Measurements from ENCODE around the gene PRSS1. TPM values are rescaled to one million over a fixed set of nuclear protein-coding genes. Genes with fewer than 3 reads are reported as not detected.

The PRSS1 gene
- total RNA-seq, 1 experiment from 2014 or later: not detected

- in situ Hi-C loops (cut with HindIII; ENCODE audit: low pct_unique_long_range_greater_than_20kb, low sequenced_read_pairs): no loop called here
- DNase-seq (ENCODE audit: low read depth): no peak
Observed at GRCh38 chr7:142787034-142787768, 37.9 kb downstream of the PRSS1 start.

DNA sequence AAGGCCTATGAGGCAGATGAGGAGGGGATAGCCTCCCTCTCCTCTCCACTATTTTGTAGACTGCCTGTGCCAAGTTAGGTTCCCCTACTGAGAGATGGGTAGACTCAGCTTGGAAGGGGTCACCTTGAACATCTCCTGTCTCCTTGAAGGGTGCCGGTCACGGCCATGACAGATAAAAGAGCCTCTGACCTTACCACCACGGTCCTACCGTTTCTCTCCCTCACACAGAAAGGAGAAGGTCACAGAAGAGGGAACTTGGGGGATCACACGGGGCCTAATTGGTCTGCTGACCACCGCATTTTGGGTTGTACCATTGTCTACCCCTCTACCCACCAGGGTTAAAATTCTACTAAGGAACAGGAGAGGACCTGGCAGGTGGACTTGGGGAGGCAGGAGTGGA is 38.5 kb downstream of the PRSS1 start:
- in situ Hi-C loops (cut with HindIII; ENCODE audit: low pct_unique_long_range_greater_than_20kb, low sequenced_read_pairs): no loop called here
- no peak for DNase-seq (ENCODE audit: low read depth)

GRCh38 chr7:142788303-142789289 is 39.3 kb downstream of the PRSS1 start:
- in situ Hi-C loops (cut with HindIII; ENCODE audit: low pct_unique_long_range_greater_than_20kb, low sequenced_read_pairs): no loop called here
- DNase-seq (ENCODE audit: low read depth): no peak

- DNase-seq (ENCODE audit: low read depth): no peak
- in situ Hi-C loops (cut with HindIII; ENCODE audit: low pct_unique_long_range_greater_than_20kb, low sequenced_read_pairs): no loop called here
Observed at GRCh38 chr7:142789441-142789840, 40.2 kb downstream of the PRSS1 start.

GRCh38 chr7:142790056-142790455 is 40.8 kb downstream of the PRSS1 start:
- DNase-seq (ENCODE audit: low read depth): no peak
- in situ Hi-C loops (cut with HindIII; ENCODE audit: low pct_unique_long_range_greater_than_20kb, low sequenced_read_pairs): no loop called here

DNA sequence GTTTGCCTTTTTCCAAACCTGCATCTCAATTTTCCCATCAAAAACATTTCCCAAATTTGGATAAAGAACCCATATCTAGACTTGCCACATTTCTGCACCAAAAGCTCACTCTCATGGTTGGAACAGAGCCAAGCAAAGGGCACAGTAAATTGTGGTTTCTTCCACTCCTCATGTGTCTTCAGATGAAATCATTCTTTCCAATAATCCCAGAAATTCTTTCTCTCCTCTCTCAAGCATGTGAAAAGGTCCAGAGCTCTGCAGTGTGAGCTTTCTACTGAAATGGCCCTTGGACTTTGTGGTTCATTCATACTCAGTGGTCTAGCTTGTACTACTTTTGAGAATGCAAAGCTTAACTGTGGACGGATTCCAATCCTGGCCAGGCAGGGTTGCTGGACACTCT is 41.3 kb downstream of the PRSS1 start:
- in situ Hi-C loops (cut with HindIII; ENCODE audit: low pct_unique_long_range_greater_than_20kb, low sequenced_read_pairs): no loop called here
- DNase-seq (ENCODE audit: low read depth): no peak

GRCh38 chr7:142791502-142791901 is 42.2 kb downstream of the PRSS1 start:
- in situ Hi-C loops (cut with HindIII; ENCODE audit: low pct_unique_long_range_greater_than_20kb, low sequenced_read_pairs): no loop called here

DNA sequence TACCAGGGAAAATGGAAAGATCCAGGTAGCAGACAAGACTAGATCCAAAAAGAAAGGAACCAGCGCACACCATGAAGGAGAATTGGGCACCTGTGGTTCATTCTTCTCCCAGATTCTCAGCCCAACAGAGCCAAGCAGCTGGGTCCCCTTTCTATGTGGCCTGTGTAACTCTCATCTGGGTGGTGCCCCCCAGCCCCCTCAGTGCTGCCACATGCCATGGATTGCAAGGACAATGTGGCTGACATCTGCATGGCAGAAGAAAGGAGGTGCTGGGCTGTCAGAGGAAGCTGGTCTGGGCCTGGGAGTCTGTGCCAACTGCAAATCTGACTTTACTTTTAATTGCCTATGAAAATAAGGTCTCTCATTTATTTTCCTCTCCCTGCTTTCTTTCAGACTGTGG is 42.9 kb downstream of the PRSS1 start:
- DNase-seq (ENCODE audit: low read depth): no peak
- in situ Hi-C loops (cut with HindIII; ENCODE audit: low pct_unique_long_range_greater_than_20kb, low sequenced_read_pairs): no loop called here

More at GRCh38 chr7:142791502-142791901, 42.2 kb downstream of the PRSS1 start:
- DNase-seq (ENCODE audit: low read depth): no peak

- no peak for DNase-seq (ENCODE audit: low read depth)
- in situ Hi-C loops (cut with HindIII; ENCODE audit: low pct_unique_long_range_greater_than_20kb, low sequenced_read_pairs): no loop called here
Observed at GRCh38 chr7:142792593-142792992, 43.3 kb downstream of the PRSS1 start.

- DNase-seq (ENCODE audit: low read depth): no peak
- in situ Hi-C loops (cut with HindIII; ENCODE audit: low pct_unique_long_range_greater_than_20kb, low sequenced_read_pairs): no loop called here
Observed at GRCh38 chr7:142793156-142793555, 43.9 kb downstream of the PRSS1 start.

DNA sequence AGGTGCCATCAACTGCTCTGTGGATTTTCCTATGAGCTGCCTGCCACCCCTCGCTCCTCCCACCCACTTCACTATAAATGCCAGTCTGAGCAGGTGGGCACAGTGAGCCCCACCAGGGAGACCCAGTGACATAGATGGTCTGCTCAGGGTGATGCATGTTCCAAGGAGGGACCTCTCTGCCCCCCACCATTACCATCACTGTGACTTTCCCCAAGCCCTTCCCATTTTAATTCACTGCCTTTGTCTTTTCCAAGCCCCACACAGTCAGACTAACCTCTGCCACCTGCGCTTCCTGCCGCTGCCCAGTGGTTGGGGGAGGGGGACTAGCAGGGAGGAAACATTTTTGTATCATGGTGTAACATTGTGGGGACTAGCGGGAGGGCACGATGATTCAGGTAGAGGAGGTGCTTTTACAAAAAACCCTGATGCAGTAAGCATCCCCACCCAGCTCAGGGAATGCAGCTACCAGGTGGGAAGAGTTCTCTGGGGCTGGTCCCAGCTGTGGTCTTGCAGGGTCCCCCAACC is 46.1 kb downstream of the PRSS1 start:
- in situ Hi-C loops (cut with HindIII; ENCODE audit: low pct_unique_long_range_greater_than_20kb, low sequenced_read_pairs): no loop called here
- DNase-seq (ENCODE audit: low read depth): no peak

DNA sequence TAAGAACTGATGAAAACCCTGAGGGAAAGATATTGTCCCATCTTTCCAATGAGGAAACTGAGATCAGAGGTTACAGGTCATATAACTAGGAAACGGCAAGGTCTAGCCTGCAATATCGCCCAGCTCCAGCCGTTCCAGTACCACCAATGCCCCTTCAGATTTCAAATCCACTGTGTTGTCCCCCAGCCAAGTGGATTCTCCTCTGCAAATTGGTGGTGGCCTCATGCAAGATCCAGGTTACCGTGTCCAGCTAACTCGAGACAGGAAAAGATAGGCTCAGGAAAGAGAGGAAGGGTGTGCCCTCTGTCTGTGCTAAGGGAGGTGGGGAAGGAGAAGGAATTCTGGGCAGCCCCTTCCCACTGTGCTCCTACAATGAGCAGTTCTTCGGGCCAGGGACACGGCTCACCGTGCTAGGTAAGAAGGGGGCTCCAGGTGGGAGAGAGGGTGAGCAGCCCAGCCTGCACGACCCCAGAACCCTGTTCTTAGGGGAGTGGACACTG is 46.8 kb downstream of the PRSS1 start:
- DNase-seq (ENCODE audit: low read depth): no peak
- in situ Hi-C loops (cut with HindIII; ENCODE audit: low pct_unique_long_range_greater_than_20kb, low sequenced_read_pairs): no loop called here

- no peak for DNase-seq (ENCODE audit: low read depth)
- in situ Hi-C loops (cut with HindIII; ENCODE audit: low pct_unique_long_range_greater_than_20kb, low sequenced_read_pairs): no loop called here
Observed at GRCh38 chr7:142796501-142797390, 47.5 kb downstream of the PRSS1 start.

DNA sequence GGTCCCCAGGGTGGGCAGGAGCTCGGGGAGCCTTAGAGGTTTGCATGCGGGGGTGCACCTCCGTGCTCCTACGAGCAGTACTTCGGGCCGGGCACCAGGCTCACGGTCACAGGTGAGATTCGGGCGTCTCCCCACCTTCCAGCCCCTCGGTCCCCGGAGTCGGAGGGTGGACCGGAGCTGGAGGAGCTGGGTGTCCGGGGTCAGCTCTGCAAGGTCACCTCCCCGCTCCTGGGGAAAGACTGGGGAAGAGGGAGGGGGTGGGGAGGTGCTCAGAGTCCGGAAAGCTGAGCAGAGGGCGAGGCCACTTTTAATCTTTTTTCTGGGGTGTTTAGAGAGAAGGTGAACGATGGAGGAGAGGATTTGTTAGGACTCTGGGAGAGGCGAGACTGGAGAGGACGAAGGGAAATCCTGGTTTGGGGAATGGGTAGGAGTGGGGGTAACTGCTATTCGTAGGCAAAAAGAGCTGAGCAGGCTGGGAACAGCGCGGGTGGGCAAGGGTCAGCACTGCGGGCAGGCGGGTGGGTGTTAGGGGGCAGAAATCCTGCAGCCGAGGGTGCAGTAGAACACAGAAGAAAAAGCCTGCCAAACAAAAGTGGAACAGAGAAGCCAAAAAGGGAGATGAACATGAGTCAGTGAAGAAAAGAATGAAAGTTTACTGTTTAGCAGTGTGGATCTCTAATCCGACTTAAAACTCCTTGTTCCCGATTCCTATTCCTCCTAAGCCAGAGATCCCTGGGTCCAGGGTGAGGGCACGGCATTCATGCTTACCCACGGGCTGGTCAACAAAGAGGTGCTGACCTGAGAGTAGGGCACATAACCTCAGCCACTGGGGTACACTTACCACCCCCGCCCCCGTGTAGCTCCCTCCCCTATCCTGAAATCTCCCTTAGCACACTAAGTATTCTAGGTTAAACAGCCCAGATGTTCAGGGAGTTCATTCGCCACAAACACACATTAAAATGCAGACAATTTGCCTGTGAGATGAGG is 48.4 kb downstream of the PRSS1 start:
- no peak for DNase-seq (ENCODE audit: low read depth)
- in situ Hi-C loops (cut with HindIII; ENCODE audit: low pct_unique_long_range_greater_than_20kb, low sequenced_read_pairs): no loop called here

- in situ Hi-C loops (cut with HindIII; ENCODE audit: low pct_unique_long_range_greater_than_20kb, low sequenced_read_pairs): no loop called here
- DNase-seq (ENCODE audit: low read depth): no peak
Observed at GRCh38 chr7:142798451-142799436, 49.5 kb downstream of the PRSS1 start.

DNA sequence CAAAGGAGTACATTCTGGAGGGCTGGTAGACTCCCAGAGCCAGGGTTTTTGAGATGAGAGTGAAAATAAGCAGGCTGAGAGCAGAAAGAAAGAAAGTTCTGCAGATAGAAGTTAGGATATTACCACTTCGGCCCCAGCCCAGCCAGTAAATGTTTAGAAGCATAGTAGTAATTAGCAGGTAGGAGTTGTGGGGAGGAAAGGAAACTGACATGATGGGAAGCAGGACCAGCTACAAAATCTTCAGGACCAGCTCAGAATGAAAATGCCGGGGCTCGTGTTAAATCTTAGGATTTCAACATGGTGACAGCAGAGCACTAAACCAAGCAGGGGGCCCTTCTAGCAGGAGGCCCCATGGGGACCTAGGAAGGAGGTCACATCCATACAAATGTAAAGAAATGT is 50.2 kb downstream of the PRSS1 start:
- in situ Hi-C loops (cut with HindIII; ENCODE audit: low pct_unique_long_range_greater_than_20kb, low sequenced_read_pairs): no loop called here
- DNase-seq (ENCODE audit: low read depth): no peak

Measured in Caki2 (cell line).